PC-9 (cell line): ENCODE data around the gene INS. TPM values are rescaled to one million over a fixed set of nuclear protein-coding genes. Genes with fewer than 3 reads are reported as not detected.

Experiments used
- BruUV-seq: library from RNA; stranded (reverse); fragments of 400-500 nt; replicated peaks from 2 replicates; lab custom pipeline; 2021; lab: Mats Ljungman, UMichigan
- CTCF ChIA-PET: fragments of 300-600 bp; sonication (Branson Sonifier 250); formaldehyde crosslinking; loops from one replicate; lab custom pipeline; 2022; ENCODE audit warnings: antibody characterized with exemption; lab: Charles Lee
- POLR2A ChIA-PET: fragments of 300-600 bp; sonication (Branson Sonifier 250); formaldehyde crosslinking; loops from one replicate; lab custom pipeline; 2022; ENCODE audit warnings: antibody characterized with exemption; ENCODE audit not compliant: unreplicated experiment; lab: Charles Lee
- DNase-seq, 2 experiments: peaks; one replicate each; pipeline versions ENCODE4 v3.0.0 to v3.0.0-alpha.2; 2015 to 2022; ENCODE audit warnings: mixed read lengths in 1 of 2
- H2AFZ ChIP-seq: fragments of 200-600 bp; sonication (generic); 2 replicates; pipeline ENCODE4 v1.8.1; 2017; ENCODE audit warnings: antibody characterized with exemption
- H3F3A ChIP-seq: fragments of 200-600 bp; sonication (generic); 2 replicates; pipeline ENCODE4 v1.8.1; 2017; ENCODE audit warnings: antibody characterized with exemption, mild to moderate bottlenecking, low read depth; ENCODE audit not compliant: insufficient read depth
- H3K27ac ChIP-seq: fragments of 200-600 bp; sonication (generic); 2 replicates; pipeline ENCODE4 v1.6.1; 2016; ENCODE audit warnings: mixed run types
- H3K27me3 ChIP-seq: fragments of 200-600 bp; sonication (generic); 2 replicates; pipeline ENCODE4 v1.6.1; 2016; ENCODE audit warnings: low read depth, mixed run types; ENCODE audit not compliant: insufficient read depth
- H3K36me3 ChIP-seq: fragments of 200-600 bp; sonication (generic); 2 replicates; pipeline ENCODE4 v1.6.1; 2016; ENCODE audit warnings: low read depth, mixed run types
- H3K4me1 ChIP-seq: fragments of 200-600 bp; sonication (generic); replicated peaks from 2 replicates; pipeline ENCODE4 v1.6.1; 2016; ENCODE audit warnings: mixed run types; ENCODE audit not compliant: insufficient read depth
- H3K4me2 ChIP-seq: fragments of 200-600 bp; sonication (generic); 2 replicates; pipeline ENCODE4 v1.6.1; 2017; ENCODE audit warnings: mixed run types
- H3K4me3 ChIP-seq: fragments of 200-600 bp; sonication (generic); 2 replicates; pipeline ENCODE4 v1.6.1; 2016; ENCODE audit warnings: mixed run types
- H3K79me2 ChIP-seq: fragments of 200-600 bp; sonication (generic); 2 replicates; pipeline ENCODE4 v1.6.1; 2017; ENCODE audit warnings: low read depth, mixed run types
- H3K9me2 ChIP-seq: fragments of 200-600 bp; sonication (generic); 2 replicates; pipeline ENCODE4 v1.8.1; 2017; ENCODE audit warnings: mild to moderate bottlenecking; ENCODE audit not compliant: insufficient read depth
- H3K9me3 ChIP-seq: fragments of 200-600 bp; sonication (generic); 2 replicates; pipeline ENCODE4 v1.8.1; 2016; ENCODE audit warnings: low read depth; ENCODE audit not compliant: insufficient read depth
- H4K20me1 ChIP-seq: fragments of 200-600 bp; sonication (generic); 2 replicates; pipeline ENCODE4 v1.8.1; 2017; ENCODE audit not compliant: insufficient read depth
- CTCF ChIP-seq: fragments of 200-600 bp; sonication (generic); conservative IDR thresholded peaks from 2 replicates; pipeline ENCODE4 v1.6.1; 2017; ENCODE audit warnings: mixed run types, antibody characterized with exemption, mild to moderate bottlenecking, moderate library complexity
- EZH2 ChIP-seq: fragments of 200-600 bp; sonication (generic); IDR thresholded peaks from 2 replicates; pipeline ENCODE4 v1.8.0; 2017; ENCODE audit warnings: antibody characterized with exemption, low read depth
- intact Hi-C: fragments of 100-400 bp; cut with micrococcal nuclease; formaldehyde crosslinking; loops from one replicate; pipeline ENCODE4 v1.10.0; 2022; ENCODE audit not compliant: unreplicated experiment
- total RNA-seq: library from RNA; stranded (reverse); gene quantifications from 2 replicates; pipeline ENCODE4 v1.2.3, GENCODE V29; 2021

The INS gene
- total RNA-seq, 1 experiment from 2014 or later: not detected

GRCh38 chr11:2155511-2155910, 5.5 kb downstream of the INS start:
- H3K27ac ChIP-seq: no peak overlapping the region
- H3K4me3 ChIP-seq: no peak overlapping the region
- TF ChIP-seq EZH2: no peak
- no peak for TF ChIP-seq CTCF
- no peaks in the 10 kb centered on the region for H3K9me3 ChIP-seq
- H2AFZ ChIP-seq: no peak overlapping the region
- H3K27me3 ChIP-seq: no peaks in the 10 kb centered on the region
- no peak overlapping the region for H3K4me2 ChIP-seq
- intact Hi-C loops: no loop called here
- H3K79me2 ChIP-seq: no peaks in the 10 kb centered on the region
- no peaks in the 10 kb centered on the region for H3K4me1 ChIP-seq
- POLR2A ChIA-PET: no interaction called here
- no peaks in the 10 kb centered on the region for H3K36me3 ChIP-seq
- CTCF ChIA-PET: interaction anchor here (0.9 kb wide), 1 partner anchor 147 kb away, joined by 3 read pairs; no protein-coding TSS in a partner anchor
- no peaks in the 10 kb centered on the region for H3K9me2 ChIP-seq
- DNase-seq: no peak
- H3F3A ChIP-seq: peaks cover 4% of the 10 kb centered on the region; the same call in 1 of the 2 replicates
- no peaks in the 10 kb centered on the region for H4K20me1 ChIP-seq
- no TSS peak for BruUV-seq

GRCh38 chr11:2154889-2155288, 6.1 kb downstream of the INS start:
- CTCF ChIA-PET: no interaction called here
- H3K4me1 ChIP-seq: no peaks in the 10 kb centered on the region
- POLR2A ChIA-PET: no interaction called here
- no TSS peak for BruUV-seq
- H3K4me3 ChIP-seq: no peak overlapping the region
- no peaks in the 10 kb centered on the region for H3K9me2 ChIP-seq
- intact Hi-C loops: no loop called here
- no peak for DNase-seq
- no peaks in the 10 kb centered on the region for H3K79me2 ChIP-seq
- no peaks in the 10 kb centered on the region for H3K36me3 ChIP-seq
- no peak for TF ChIP-seq CTCF
- TF ChIP-seq EZH2: no peak
- no peak overlapping the region for H3K4me2 ChIP-seq
- no peaks in the 10 kb centered on the region for H4K20me1 ChIP-seq
- H2AFZ ChIP-seq: no peak overlapping the region
- no peaks in the 10 kb centered on the region for H3K9me3 ChIP-seq
- no peak overlapping the region for H3K27ac ChIP-seq
- peaks cover 4% of the 10 kb centered on the region; the same call in 1 of the 2 replicates for H3F3A ChIP-seq
- no peaks in the 10 kb centered on the region for H3K27me3 ChIP-seq

- Histone ChIP-seq H3K79me2 (no peaks in the 10 kb centered on the region), H3K36me3 (no peaks in the 10 kb centered on the region), H3K9me3 (no peaks in the 10 kb centered on the region), H3F3A (peaks cover 4% of the 10 kb centered on the region; the same call in 1 of the 2 replicates), H3K4me3 (no peak overlapping the region), H3K4me2 (no peak overlapping the region), H3K9me2 (no peaks in the 10 kb centered on the region), H2AFZ (no peak overlapping the region), H3K27me3 (no peaks in the 10 kb centered on the region), H3K27ac (no peak overlapping the region), H3K4me1 (no peaks in the 10 kb centered on the region), H4K20me1 (no peaks in the 10 kb centered on the region)
- no peak for DNase-seq
- ChIA-PET POLR2A (no interaction called here), CTCF (no interaction called here)
- intact Hi-C loops: no loop called here
- no TSS peak for BruUV-seq
- no peak for TF ChIP-seq EZH2
- TF ChIP-seq CTCF: no peak
Observed at GRCh38 chr11:2154195-2154585, 6.8 kb downstream of the INS start.
